Esophagus squamous epithelium (tissue), 5 donors: Measurements from ENCODE around the gene AGAP2. TPM values are rescaled to one million over a fixed set of nuclear protein-coding genes. Genes with fewer than 3 reads are reported as not detected.
"Not testable (repeated sequence)": the region's sequence is repeated elsewhere in the genome, so short reads cannot be mapped to it uniquely, and the experiment has no call there.

ENCODE experiments used
- DNase-seq: peaks from one replicate; lab custom pipeline; 2025; lab: John Stamatoyannopoulos, UW
- H3K27ac ChIP-seq, 4 donors: fragments of 200-600 bp; sonication (generic); one replicate each; pipeline ENCODE4 v1.5.1; 2016 to 2019; ENCODE audit warnings: mild to moderate bottlenecking in 1 of 4
- H3K27me3 ChIP-seq, 4 donors: fragments of 200-600 bp; sonication (generic); 1 replicate in 3 of 4; 2 replicates in 1 of 4; pipeline versions ENCODE4 v1.5.1 to v1.6.0; 2017 to 2021; ENCODE audit warnings: antibody characterized with exemption in 1 of 4
- H3K36me3 ChIP-seq, 3 donors: fragments of 200-600 bp; sonication (generic); one replicate each; pipeline ENCODE4 v1.5.1; 2016 to 2019
- H3K4me1 ChIP-seq, 3 donors: fragments of 200-600 bp; sonication (generic); one replicate each; pipeline ENCODE4 v1.5.1; 2017 to 2019
- H3K4me3 ChIP-seq, 4 donors: fragments of 200-600 bp; sonication (generic); 1 replicate in 3 of 4; 2 replicates in 1 of 4; pipeline ENCODE4 v1.5.1; 2016 to 2019; ENCODE audit warnings: mild to moderate bottlenecking in 2 of 4, moderate library complexity in 1 of 4
- H3K9me3 ChIP-seq, 3 donors: fragments of 200-600 bp; sonication (generic); one replicate each; pipeline ENCODE4 v1.5.1; 2016 to 2019
- POLR2A ChIP-seq, 4 donors: fragments of 450-650 bp; IDR thresholded peaks; one replicate each; pipeline ENCODE4 v1.6.1; 2017; ENCODE audit warnings: antibody characterized with exemption in 4 of 4, mild to moderate bottlenecking in 4 of 4, moderate library complexity in 3 of 4
- WGBS, 2 donors: methylation state at CpG; one replicate each; pipeline ENCODE4 v1.1.5; 2018; 5-methylcytosine and 5-hydroxymethylcytosine counted together
- intact Hi-C: fragments of 100-400 bp; cut with DNase I; formaldehyde crosslinking; loops from one replicate; pipeline ENCODE4 v1.15.0; 2022
- total RNA-seq, 4 donors: library from RNA; depleted of rRNA; stranded (reverse); fragments of >200 nt; gene quantifications; one replicate each; pipeline ENCODE4 v1.1.0, GENCODE V29; 2016
- TF ChIP-seq, protein P1 (sequence below), 6 experiments: fragments of 450-650 bp in 4 of 6; fragments of 200-600 bp in 2 of 6; sonication (generic) in 2 of 6; IDR thresholded peaks; one replicate each; pipeline ENCODE4 v1.5.1; 2016 to 2019; ENCODE audit warnings: antibody characterized with exemption in 6 of 6, mild to moderate bottlenecking in 4 of 6, moderate library complexity in 4 of 6
- donor health status: DM: yes; HTN: yes; CAD: no.

Gene AGAP2
- total RNA-seq, 4 donors from 2014 or later, result 0.88 to 2.3 (median 1.3) TPM

DNA sequence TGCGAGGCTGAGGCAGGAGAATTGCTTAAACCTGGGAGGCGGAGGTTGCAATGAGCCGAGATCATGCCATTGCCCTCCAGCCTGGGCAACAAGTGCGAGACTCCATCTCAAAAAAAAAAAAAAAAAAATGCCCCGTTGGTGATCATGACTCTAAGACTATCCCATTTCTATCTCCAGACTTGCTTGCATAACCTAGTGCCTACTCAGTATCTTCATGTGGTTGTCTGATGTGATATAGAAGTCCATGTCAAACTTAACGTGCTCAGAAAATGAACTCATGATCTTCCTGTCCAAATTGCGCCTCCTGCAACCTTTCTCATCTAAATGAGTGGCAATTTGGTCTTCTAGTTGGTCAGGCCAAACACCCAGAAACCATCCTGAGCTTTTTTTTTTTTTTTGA is 39.4 kb upstream of the AGAP2 start:
- no peak overlapping the region for H3K27ac ChIP-seq
- intact Hi-C loops, result no loop called here
- no peak overlapping the region for H3K4me3 ChIP-seq
- TF ChIP-seq, protein P1, sequence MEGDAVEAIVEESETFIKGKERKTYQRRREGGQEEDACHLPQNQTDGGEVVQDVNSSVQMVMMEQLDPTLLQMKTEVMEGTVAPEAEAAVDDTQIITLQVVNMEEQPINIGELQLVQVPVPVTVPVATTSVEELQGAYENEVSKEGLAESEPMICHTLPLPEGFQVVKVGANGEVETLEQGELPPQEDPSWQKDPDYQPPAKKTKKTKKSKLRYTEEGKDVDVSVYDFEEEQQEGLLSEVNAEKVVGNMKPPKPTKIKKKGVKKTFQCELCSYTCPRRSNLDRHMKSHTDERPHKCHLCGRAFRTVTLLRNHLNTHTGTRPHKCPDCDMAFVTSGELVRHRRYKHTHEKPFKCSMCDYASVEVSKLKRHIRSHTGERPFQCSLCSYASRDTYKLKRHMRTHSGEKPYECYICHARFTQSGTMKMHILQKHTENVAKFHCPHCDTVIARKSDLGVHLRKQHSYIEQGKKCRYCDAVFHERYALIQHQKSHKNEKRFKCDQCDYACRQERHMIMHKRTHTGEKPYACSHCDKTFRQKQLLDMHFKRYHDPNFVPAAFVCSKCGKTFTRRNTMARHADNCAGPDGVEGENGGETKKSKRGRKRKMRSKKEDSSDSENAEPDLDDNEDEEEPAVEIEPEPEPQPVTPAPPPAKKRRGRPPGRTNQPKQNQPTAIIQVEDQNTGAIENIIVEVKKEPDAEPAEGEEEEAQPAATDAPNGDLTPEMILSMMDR (IDR thresholded peaks at IDR 0.05), result no peak
- no peak for TF ChIP-seq POLR2A (IDR thresholded peaks at IDR 0.05)
- peaks cover 4 to 20% (median 11%) of the 10 kb centered on the region in 3 donors for H3K4me1 ChIP-seq
- WGBS, 2 donors, result 68 to 92% methylated on average over 4 to 6 of the region's 7 CpGs
- no peaks in the 10 kb centered on the region for H3K27me3 ChIP-seq
- H3K36me3 ChIP-seq, result peaks cover 0 to 42% (median 0%) of the 10 kb centered on the region in 3 donors
- DNase-seq, result no peak
- no peaks in the 10 kb centered on the region for H3K9me3 ChIP-seq

DNA sequence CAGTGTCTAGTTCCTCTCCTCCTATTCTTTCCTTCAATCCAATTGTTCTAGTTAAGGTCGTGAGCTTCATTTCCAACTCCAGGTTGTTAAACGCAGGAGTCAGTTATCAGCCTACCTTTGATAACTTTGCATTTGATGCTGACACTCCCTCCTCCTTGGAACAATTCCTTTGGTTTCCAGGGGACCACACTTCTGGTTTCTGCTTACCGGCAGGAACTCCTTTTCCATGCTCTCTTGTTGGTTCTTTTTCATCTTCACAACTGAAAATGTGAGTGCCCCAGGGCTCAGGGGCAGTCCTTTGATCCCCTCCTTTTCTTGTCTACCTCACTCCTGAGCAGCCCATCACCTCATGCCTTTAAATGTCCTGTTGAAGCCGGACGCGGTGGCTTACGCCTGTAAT is 38.8 kb upstream of the AGAP2 start:
- no peak for DNase-seq

DNA sequence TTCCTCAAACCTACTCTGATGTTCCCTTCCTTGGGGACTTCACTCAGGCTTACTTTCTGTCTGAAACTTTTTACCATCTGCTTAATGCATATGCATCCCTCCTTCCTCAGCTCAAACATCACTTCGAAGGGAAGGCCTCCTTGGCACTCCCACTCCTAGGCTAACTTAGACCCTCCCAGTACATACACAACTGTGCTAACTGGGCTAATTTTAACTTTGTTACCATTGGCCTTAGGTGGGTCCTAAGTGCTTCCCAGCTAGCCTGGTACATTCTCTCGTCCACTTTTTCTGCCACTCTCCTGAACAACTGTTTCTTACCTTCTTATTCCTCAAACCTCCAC is 37.7 kb upstream of the AGAP2 start:
- intact Hi-C loops, result no loop called here

More for the DNA sequence above, 38.8 kb upstream of the AGAP2 start:
- H3K27me3 ChIP-seq, result no peaks in the 10 kb centered on the region
- no peak overlapping the region for H3K27ac ChIP-seq
- H3K9me3 ChIP-seq, result no peaks in the 10 kb centered on the region
- intact Hi-C loops, result no loop called here
- WGBS, 2 donors, result 90 to 91% methylated on average over 7 of the region's 7 CpGs
- TF ChIP-seq, protein P1 (IDR thresholded peaks at IDR 0.05), result no peak
- TF ChIP-seq POLR2A (IDR thresholded peaks at IDR 0.05), result no peak
- H3K4me3 ChIP-seq, result no peak overlapping the region
- H3K4me1 ChIP-seq, result peaks cover 3 to 19% (median 11%) of the 10 kb centered on the region in 3 donors
- peaks cover 0 to 42% (median 0%) of the 10 kb centered on the region in 3 donors for H3K36me3 ChIP-seq

DNA sequence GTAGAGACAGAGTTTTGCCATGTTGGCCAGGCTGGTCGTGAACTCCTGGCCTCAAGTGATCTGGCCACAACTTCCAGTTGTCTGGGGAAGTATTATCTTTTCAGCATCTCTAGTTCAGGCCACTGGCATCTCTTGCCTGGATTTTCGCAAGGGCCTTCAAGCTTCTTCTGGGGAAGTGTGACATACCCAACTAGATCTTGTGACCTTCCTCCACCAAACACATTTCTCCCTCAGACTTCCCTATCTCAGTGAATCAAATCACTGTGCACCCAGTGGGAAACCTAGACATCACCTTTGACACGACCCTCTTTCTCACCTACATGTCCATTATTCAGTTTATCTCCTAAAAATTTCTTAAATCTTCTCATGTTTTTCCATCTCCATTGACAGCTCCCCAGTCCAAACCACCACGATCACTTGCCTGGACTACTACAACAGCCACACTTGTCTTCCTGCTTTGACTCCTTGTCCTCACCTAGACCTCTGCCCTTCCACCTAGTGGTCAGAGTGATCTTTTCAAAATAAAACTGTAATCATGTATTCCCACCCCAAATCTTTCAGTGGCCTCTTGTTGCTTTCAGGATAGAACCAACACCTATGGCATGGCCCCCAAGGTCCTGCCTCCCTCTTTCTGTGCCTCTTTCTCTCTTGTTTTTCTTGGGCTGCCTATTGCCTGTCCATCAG is 37.2 kb upstream of the AGAP2 start:
- intact Hi-C loops, result no loop called here
- H3K9me3 ChIP-seq, result no peaks in the 10 kb centered on the region
- no peak overlapping the region for H3K4me3 ChIP-seq
- H3K36me3 ChIP-seq, result peaks cover 0 to 39% (median 0%) of the 10 kb centered on the region in 3 donors
- peaks cover 11 to 24% (median 16%) of the 10 kb centered on the region in 3 donors for H3K4me1 ChIP-seq
- TF ChIP-seq POLR2A (IDR thresholded peaks at IDR 0.05), result no peak
- TF ChIP-seq, protein P1 (IDR thresholded peaks at IDR 0.05), result no peak
- WGBS, 2 donors, result 80 to 81% methylated on average over 4 of the region's 4 CpGs
- H3K27ac ChIP-seq, result no peak overlapping the region
- no peaks in the 10 kb centered on the region for H3K27me3 ChIP-seq
- DNase-seq, result no peak

More for the DNA sequence above, 37.7 kb upstream of the AGAP2 start:
- H3K4me3 ChIP-seq, result no peak overlapping the region
- DNase-seq, result no peak
- no peak overlapping the region for H3K27ac ChIP-seq
- peaks cover 8 to 19% (median 11%) of the 10 kb centered on the region in 3 donors for H3K4me1 ChIP-seq
- TF ChIP-seq, protein P1 (IDR thresholded peaks at IDR 0.05), result no peak
- no peak for TF ChIP-seq POLR2A (IDR thresholded peaks at IDR 0.05)
- WGBS, 2 donors, result 84 to 93% methylated on average over 2 of the region's 2 CpGs
- peaks cover 0 to 42% (median 0%) of the 10 kb centered on the region in 3 donors for H3K36me3 ChIP-seq
- H3K27me3 ChIP-seq, result no peaks in the 10 kb centered on the region
- H3K9me3 ChIP-seq, result no peaks in the 10 kb centered on the region

DNA sequence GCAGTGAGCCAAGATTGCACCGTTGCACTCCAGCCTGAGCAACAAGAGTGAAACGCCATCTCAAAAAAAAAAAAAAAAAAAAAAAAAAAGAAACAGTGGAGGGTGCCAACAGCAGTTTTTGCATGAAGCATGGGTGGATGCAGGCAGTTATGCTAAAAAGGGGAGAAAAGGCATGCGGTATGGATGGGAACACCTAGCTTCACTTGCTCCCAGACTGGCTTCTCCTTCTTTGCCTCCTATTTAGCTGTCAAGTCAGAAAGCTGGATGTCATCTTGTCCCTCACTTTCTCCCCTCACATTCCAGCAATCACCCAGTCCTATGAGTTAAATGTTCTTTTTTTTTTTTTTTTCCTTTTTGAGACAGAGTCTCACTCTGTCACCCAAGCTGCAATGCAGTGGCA is 36.5 kb upstream of the AGAP2 start:
- Histone ChIP-seq H3K27ac (no peak overlapping the region), H3K4me3 (no peak overlapping the region), H3K27me3 (no peaks in the 10 kb centered on the region), H3K9me3 (no peaks in the 10 kb centered on the region), H3K4me1 (peaks cover 11 to 26% (median 16%) of the 10 kb centered on the region in 3 donors), H3K36me3 (peaks cover 0 to 39% (median 0%) of the 10 kb centered on the region in 3 donors)
- no peak for DNase-seq
- intact Hi-C loops, result no loop called here
- TF ChIP-seq, protein P1 (IDR thresholded peaks at IDR 0.05), result no peak
- no peak for TF ChIP-seq POLR2A (IDR thresholded peaks at IDR 0.05)
- 73 to 94% methylated on average over 1 to 3 of the region's 3 CpGs for WGBS, 2 donors

DNA sequence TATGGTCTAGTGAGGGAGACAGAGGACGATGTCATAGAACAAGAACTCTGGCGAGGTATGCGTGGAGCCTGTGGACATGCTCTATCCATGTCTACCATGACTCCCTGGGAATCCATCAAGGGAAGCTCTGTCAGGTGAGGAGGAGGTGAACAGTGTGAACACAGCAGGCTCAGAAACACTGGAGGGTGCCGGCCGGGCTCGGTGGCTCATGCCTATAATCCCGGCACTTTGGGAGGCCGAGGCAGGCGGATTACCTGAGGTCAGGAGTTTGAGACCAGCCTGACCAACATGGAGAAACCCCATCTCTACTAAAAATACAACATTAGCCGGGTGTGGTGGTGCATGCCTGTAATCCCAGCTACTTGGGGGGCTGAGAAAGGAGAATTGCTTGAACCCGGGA is 36.1 kb upstream of the AGAP2 start:
- WGBS, 2 donors, result 86 to 90% methylated on average over 3 of the region's 11 CpGs

More for the DNA sequence above, 36.1 kb upstream of the AGAP2 start:
- H3K9me3 ChIP-seq, H3K27me3 ChIP-seq, intact Hi-C loops, H3K4me3 ChIP-seq, DNase-seq, H3K27ac ChIP-seq: not testable (repeated sequence)
- peaks cover 0 to 39% (median 0%) of the 10 kb centered on the region in 3 donors for H3K36me3 ChIP-seq
- peaks cover 11 to 26% (median 16%) of the 10 kb centered on the region in 3 donors for H3K4me1 ChIP-seq
